ENCODE data around the gene SUV39H2. TPM values are rescaled to one million over a fixed set of nuclear protein-coding genes. Genes with fewer than 3 reads are reported as not detected.

Gene SUV39H2
- total and polyA plus RNA-seq, 4 donors = 1.8 to 7.5 (median 2.9) TPM

DNA sequence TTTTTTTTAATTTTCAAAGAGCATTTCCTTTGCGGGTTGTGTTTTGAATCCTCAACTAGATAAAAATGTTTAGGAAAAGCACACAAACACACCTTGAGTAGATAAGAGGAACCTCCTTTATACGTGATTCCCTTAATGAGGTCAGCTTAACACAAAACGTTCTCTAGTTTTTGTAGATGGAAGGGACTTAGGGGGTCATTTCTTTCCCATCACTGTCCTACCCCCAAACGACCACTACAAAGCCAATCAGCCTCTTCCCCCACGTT, 1.2 kb downstream of the SUV39H2 start (continued):
- TF ChIP-seq, protein P1, sequence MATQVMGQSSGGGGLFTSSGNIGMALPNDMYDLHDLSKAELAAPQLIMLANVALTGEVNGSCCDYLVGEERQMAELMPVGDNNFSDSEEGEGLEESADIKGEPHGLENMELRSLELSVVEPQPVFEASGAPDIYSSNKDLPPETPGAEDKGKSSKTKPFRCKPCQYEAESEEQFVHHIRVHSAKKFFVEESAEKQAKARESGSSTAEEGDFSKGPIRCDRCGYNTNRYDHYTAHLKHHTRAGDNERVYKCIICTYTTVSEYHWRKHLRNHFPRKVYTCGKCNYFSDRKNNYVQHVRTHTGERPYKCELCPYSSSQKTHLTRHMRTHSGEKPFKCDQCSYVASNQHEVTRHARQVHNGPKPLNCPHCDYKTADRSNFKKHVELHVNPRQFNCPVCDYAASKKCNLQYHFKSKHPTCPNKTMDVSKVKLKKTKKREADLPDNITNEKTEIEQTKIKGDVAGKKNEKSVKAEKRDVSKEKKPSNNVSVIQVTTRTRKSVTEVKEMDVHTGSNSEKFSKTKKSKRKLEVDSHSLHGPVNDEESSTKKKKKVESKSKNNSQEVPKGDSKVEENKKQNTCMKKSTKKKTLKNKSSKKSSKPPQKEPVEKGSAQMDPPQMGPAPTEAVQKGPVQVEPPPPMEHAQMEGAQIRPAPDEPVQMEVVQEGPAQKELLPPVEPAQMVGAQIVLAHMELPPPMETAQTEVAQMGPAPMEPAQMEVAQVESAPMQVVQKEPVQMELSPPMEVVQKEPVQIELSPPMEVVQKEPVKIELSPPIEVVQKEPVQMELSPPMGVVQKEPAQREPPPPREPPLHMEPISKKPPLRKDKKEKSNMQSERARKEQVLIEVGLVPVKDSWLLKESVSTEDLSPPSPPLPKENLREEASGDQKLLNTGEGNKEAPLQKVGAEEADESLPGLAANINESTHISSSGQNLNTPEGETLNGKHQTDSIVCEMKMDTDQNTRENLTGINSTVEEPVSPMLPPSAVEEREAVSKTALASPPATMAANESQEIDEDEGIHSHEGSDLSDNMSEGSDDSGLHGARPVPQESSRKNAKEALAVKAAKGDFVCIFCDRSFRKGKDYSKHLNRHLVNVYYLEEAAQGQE (IDR thresholded peaks at IDR 0.05) = no peak
- TF ChIP-seq FOXA1 (IDR thresholded peaks at IDR 0.05) = no peak
- no peak for TF ChIP-seq HNF4A (conservative IDR thresholded peaks at IDR 0.05)
- no peak for TF ChIP-seq JUND (IDR thresholded peaks at IDR 0.05)
- no peak for TF ChIP-seq RAD21 (IDR thresholded peaks at IDR 0.05)
- no peak for TF ChIP-seq RXRA (IDR thresholded peaks at IDR 0.05)
- TF ChIP-seq EGR1 (IDR thresholded peaks at IDR 0.05; ENCODE audit: low read depth in 2 of 2) = no peak
- TF ChIP-seq GABPA (IDR thresholded peaks at IDR 0.05 in 1 of 2, conservative IDR thresholded peaks at IDR 0.05 in 1 of 2) = no peak

DNA sequence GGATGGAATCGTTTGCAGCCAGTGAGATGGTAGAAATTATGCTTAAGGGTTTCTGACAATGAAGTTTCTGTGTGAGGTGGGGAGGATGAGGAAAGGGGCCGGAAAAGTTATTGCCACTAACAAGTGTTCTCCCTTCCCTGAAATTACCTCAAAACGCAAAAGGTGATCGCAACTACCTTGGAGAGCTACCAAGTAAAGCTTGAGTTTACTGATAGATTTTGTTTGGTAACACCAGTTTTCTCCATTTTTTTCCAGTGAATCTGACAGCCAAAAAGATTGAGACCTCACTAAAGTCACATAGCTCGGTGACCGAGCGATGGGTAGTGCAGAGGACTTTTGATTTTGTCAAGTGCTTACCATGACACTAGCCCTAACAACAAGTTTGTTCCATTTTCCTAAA, 1.6 kb downstream of the SUV39H2 start:
- 65% methylated on average over 7 of the region's 7 CpGs for WGBS
- peak overlapping the region in 1 of 2 donors; percentile 21 for H3K9ac ChIP-seq (ENCODE audit: low read depth in 1 of 2, low read length in 2 of 2)
- H3K4me1 ChIP-seq (ENCODE audit: control insufficient read depth in 4 of 4, insufficient read depth in 4 of 4, low read length in 3 of 4) = peaks cover 2 to 18% (median 8%) of the 10 kb centered on the region in 4 donors
- H3K9me3 ChIP-seq (ENCODE audit: control insufficient read depth in 4 of 4, low read length in 3 of 4) = no peaks in the 10 kb centered on the region
- H3K27me3 ChIP-seq (ENCODE audit: control insufficient read depth in 4 of 4, insufficient read depth in 4 of 4, low read length in 3 of 4) = no peaks in the 10 kb centered on the region
- TF ChIP-seq YY1 (IDR thresholded peaks at IDR 0.05) = no peak
- no peak for TF ChIP-seq HNF4G (IDR thresholded peaks at IDR 0.05)
- TF ChIP-seq, protein P1 (IDR thresholded peaks at IDR 0.05) = peak; percentile 50
- peak overlapping the region in 1 of 3 donors; percentile 50 for H3K4me3 ChIP-seq (ENCODE audit: low read depth in 1 of 3, low read length in 3 of 3)
- H3K36me3 ChIP-seq (ENCODE audit: control insufficient read depth in 4 of 4, insufficient read depth in 3 of 4, low read depth in 1 of 4, low read length in 3 of 4) = no peaks in the 10 kb centered on the region
- H3K27ac ChIP-seq (ENCODE audit: low read depth in 1 of 2, low read length in 2 of 2) = no peak overlapping the region
- no peak for DNase-seq (ENCODE audit: low spot score)

DNA sequence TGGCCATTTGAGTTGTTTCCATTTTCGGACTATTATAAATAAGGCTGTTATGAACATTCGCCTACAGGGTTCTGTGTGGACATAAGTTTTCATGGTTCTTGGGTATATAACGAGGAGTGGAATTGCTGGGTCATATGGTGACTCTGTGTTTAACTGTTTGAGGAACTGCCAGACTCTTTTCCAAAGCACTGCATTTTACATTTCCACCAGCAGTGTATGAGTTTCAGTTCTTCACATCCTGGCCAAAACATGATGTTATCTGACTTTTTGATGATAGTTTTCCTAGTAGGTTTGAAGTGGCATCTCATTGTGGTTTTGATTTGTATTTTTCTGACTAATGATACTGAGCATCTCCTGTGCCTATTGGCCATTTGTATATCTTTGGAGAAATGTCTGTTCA, 5.4 kb downstream of the SUV39H2 start:
- Histone ChIP-seq H3K27ac (ENCODE audit: low read depth in 1 of 2, low read length in 2 of 2) (no peak overlapping the region), H3K4me3 (ENCODE audit: low read depth in 1 of 3, low read length in 3 of 3) (no peak overlapping the region), H3K9me3 (ENCODE audit: control insufficient read depth in 4 of 4, low read length in 3 of 4) (no peaks in the 10 kb centered on the region), H3K4me1 (ENCODE audit: control insufficient read depth in 4 of 4, insufficient read depth in 4 of 4, low read length in 3 of 4) (peaks cover 2 to 5% (median 2%) of the 10 kb centered on the region in 4 donors), H3K36me3 (ENCODE audit: control insufficient read depth in 4 of 4, insufficient read depth in 3 of 4, low read depth in 1 of 4, low read length in 3 of 4) (no peaks in the 10 kb centered on the region), H3K9ac (ENCODE audit: low read depth in 1 of 2, low read length in 2 of 2) (no peak overlapping the region), H3K27me3 (ENCODE audit: control insufficient read depth in 4 of 4, insufficient read depth in 4 of 4, low read length in 3 of 4) (no peaks in the 10 kb centered on the region)
- 95% methylated on average over 3 of the region's 3 CpGs for WGBS
- DNase-seq (ENCODE audit: low spot score) = no peak
- TF ChIP-seq TAF1 (conservative IDR thresholded peaks at IDR 0.05) (no peak), GABPA (IDR thresholded peaks at IDR 0.05 in 1 of 2, conservative IDR thresholded peaks at IDR 0.05 in 1 of 2) (no peak), NR2F2 (IDR thresholded peaks at IDR 0.05) (no peak), YY1 (IDR thresholded peaks at IDR 0.05) (no peak), RXRA (IDR thresholded peaks at IDR 0.05) (no peak), HNF4G (IDR thresholded peaks at IDR 0.05) (no peak)
- TF ChIP-seq, protein P2, sequence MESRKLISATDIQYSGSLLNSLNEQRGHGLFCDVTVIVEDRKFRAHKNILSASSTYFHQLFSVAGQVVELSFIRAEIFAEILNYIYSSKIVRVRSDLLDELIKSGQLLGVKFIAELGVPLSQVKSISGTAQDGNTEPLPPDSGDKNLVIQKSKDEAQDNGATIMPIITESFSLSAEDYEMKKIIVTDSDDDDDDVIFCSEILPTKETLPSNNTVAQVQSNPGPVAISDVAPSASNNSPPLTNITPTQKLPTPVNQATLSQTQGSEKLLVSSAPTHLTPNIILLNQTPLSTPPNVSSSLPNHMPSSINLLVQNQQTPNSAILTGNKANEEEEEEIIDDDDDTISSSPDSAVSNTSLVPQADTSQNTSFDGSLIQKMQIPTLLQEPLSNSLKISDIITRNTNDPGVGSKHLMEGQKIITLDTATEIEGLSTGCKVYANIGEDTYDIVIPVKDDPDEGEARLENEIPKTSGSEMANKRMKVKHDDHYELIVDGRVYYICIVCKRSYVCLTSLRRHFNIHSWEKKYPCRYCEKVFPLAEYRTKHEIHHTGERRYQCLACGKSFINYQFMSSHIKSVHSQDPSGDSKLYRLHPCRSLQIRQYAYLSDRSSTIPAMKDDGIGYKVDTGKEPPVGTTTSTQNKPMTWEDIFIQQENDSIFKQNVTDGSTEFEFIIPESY (IDR thresholded peaks at IDR 0.05) = no peak
- TF ChIP-seq, protein P1 (IDR thresholded peaks at IDR 0.05) = no peak
